Stomach smooth muscle (tissue), 2 donors: ENCODE results near the gene INPP5A.

Experiments
- H3K27ac ChIP-seq: one replicate; pipeline ENCODE4 v1.7.0; 2013; ENCODE audit warnings: mild to moderate bottlenecking, low read length, inconsistent platforms
- H3K27me3 ChIP-seq, 2 donors: one replicate each; pipeline ENCODE4 v1.7.0; 2013; ENCODE audit warnings: low read length in 2 of 2; ENCODE audit not compliant: insufficient read depth in 2 of 2, control insufficient read depth in 1 of 2
- H3K36me3 ChIP-seq, 2 donors: one replicate each; pipeline ENCODE4 v1.7.0; 2013; ENCODE audit warnings: low read length in 2 of 2; ENCODE audit not compliant: control insufficient read depth in 2 of 2, insufficient read depth in 2 of 2
- H3K4me1 ChIP-seq: one replicate; pipeline ENCODE4 v1.7.0; 2013; ENCODE audit warnings: low read length; ENCODE audit not compliant: control insufficient read depth, insufficient read depth
- H3K4me3 ChIP-seq, 2 donors: one replicate each; pipeline ENCODE4 v1.7.0; 2013; ENCODE audit warnings: low read length in 2 of 2
- H3K9ac ChIP-seq, 2 donors: one replicate each; pipeline ENCODE4 v1.7.0; 2013; ENCODE audit warnings: low read length in 2 of 2, mild to moderate bottlenecking in 1 of 2
- H3K9me3 ChIP-seq, 2 donors: one replicate each; pipeline ENCODE4 v1.7.0; 2013; ENCODE audit warnings: low read length in 2 of 2; ENCODE audit not compliant: control insufficient read depth in 2 of 2
- donor health status: healthy.
- donor health status: Pancreatic carcinoma.

Gene INPP5A

GRCh38 chr10:132496360-132497062 is 41.1 kb upstream of the INPP5A start:
- Histone ChIP-seq H3K27ac (no peak overlapping the region), H3K27me3 (no peaks in the 10 kb centered on the region), H3K4me1 (peaks cover 6% of the 10 kb centered on the region), H3K4me3 (no peak overlapping the region), H3K9ac (no peak overlapping the region), H3K36me3 (no peaks in the 10 kb centered on the region), H3K9me3 (no peaks in the 10 kb centered on the region)

- H3K36me3 ChIP-seq = no peaks in the 10 kb centered on the region
- no peak overlapping the region for H3K9ac ChIP-seq
- H3K27me3 ChIP-seq = no peaks in the 10 kb centered on the region
- H3K4me3 ChIP-seq = no peak overlapping the region
- H3K4me1 ChIP-seq = peaks cover 4% of the 10 kb centered on the region
- H3K9me3 ChIP-seq = no peaks in the 10 kb centered on the region
- H3K27ac ChIP-seq = no peak overlapping the region
Measured at GRCh38 chr10:132497063-132497680, 40.4 kb upstream of the INPP5A start.

GRCh38 chr10:132497861-132498561 is 39.6 kb upstream of the INPP5A start:
- H3K9ac ChIP-seq = no peak overlapping the region
- peaks cover under 1% of the 10 kb centered on the region for H3K4me1 ChIP-seq
- H3K4me3 ChIP-seq = no peak overlapping the region

GRCh38 chr10:132498562-132499366 is 38.8 kb upstream of the INPP5A start:
- Histone ChIP-seq H3K4me1 (no peaks in the 10 kb centered on the region), H3K4me3 (no peak overlapping the region), H3K9ac (no peak overlapping the region), H3K27ac (no peak overlapping the region), H3K36me3 (no peaks in the 10 kb centered on the region), H3K9me3 (no peaks in the 10 kb centered on the region), H3K27me3 (no peaks in the 10 kb centered on the region)

More at GRCh38 chr10:132497861-132498561, 39.6 kb upstream of the INPP5A start:
- Histone ChIP-seq H3K27ac (no peak overlapping the region), H3K27me3 (no peaks in the 10 kb centered on the region), H3K36me3 (no peaks in the 10 kb centered on the region), H3K9me3 (no peaks in the 10 kb centered on the region)

- H3K4me1 ChIP-seq = no peaks in the 10 kb centered on the region
- no peak overlapping the region for H3K4me3 ChIP-seq
- H3K36me3 ChIP-seq = no peaks in the 10 kb centered on the region
- no peaks in the 10 kb centered on the region for H3K9me3 ChIP-seq
- H3K9ac ChIP-seq = no peak overlapping the region
- no peaks in the 10 kb centered on the region for H3K27me3 ChIP-seq
- no peak overlapping the region for H3K27ac ChIP-seq
Measured at GRCh38 chr10:132499367-132499685, 38.3 kb upstream of the INPP5A start.

DNA sequence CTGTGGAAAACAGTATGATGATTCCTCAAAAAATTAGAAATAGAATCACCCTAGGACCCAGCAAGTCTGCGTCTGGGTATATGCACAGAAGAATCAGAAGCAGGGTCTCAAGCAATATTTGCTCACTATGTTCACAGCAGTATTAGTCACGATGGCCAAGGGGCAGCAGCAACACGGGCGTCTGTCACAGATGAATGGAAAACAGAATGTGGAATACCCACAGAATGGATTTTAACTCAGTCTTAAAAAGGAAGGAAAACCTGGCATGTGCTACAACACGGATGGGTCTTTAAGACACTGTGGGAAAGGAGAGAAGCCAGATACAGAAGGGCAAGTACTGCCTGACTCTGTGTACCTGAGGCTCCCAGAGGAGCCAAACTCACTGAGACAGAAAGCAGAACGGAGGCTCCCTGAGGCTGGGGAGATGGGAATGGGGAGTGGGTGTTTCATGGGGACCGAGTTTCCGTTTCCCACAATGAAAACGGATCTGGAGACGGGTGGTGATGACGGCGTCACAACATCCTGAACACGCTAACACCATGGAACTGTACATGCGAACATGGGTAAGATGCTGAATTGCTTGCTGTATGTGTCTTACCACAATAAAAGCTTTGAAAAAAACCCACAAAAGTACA is 36.7 kb upstream of the INPP5A start:
- no peaks in the 10 kb centered on the region for H3K27me3 ChIP-seq
- no peak overlapping the region for H3K27ac ChIP-seq
- no peaks in the 10 kb centered on the region for H3K36me3 ChIP-seq
- H3K9ac ChIP-seq = no peak overlapping the region
- no peaks in the 10 kb centered on the region for H3K9me3 ChIP-seq
- no peak overlapping the region for H3K4me3 ChIP-seq
- H3K4me1 ChIP-seq = peaks cover 2% of the 10 kb centered on the region

GRCh38 chr10:132502544-132503300 is 34.9 kb upstream of the INPP5A start:
- H3K27ac ChIP-seq = no peak overlapping the region
- H3K9me3 ChIP-seq = no peaks in the 10 kb centered on the region
- H3K36me3 ChIP-seq = no peaks in the 10 kb centered on the region
- H3K9ac ChIP-seq = no peak overlapping the region
- H3K27me3 ChIP-seq = no peaks in the 10 kb centered on the region
- no peak overlapping the region for H3K4me3 ChIP-seq
- H3K4me1 ChIP-seq = peaks cover 9% of the 10 kb centered on the region

- H3K9me3 ChIP-seq = no peaks in the 10 kb centered on the region
- no peak overlapping the region for H3K27ac ChIP-seq
- no peak overlapping the region for H3K9ac ChIP-seq
- no peaks in the 10 kb centered on the region for H3K36me3 ChIP-seq
- H3K4me1 ChIP-seq = peaks cover 19% of the 10 kb centered on the region
- H3K27me3 ChIP-seq = no peaks in the 10 kb centered on the region
- no peak overlapping the region for H3K4me3 ChIP-seq
Measured at GRCh38 chr10:132503581-132504421, 33.8 kb upstream of the INPP5A start.

- Histone ChIP-seq H3K4me3 (no peak overlapping the region), H3K4me1 (peaks cover 28% of the 10 kb centered on the region), H3K27me3 (no peaks in the 10 kb centered on the region), H3K27ac (no peak overlapping the region), H3K9me3 (no peaks in the 10 kb centered on the region), H3K9ac (no peak overlapping the region), H3K36me3 (no peaks in the 10 kb centered on the region)
Measured at GRCh38 chr10:132504501-132505272, 32.9 kb upstream of the INPP5A start.
